ENCODE results near the gene CACNG3. TPM values are rescaled to one million over a fixed set of nuclear protein-coding genes. Genes with fewer than 3 reads are reported as not detected.

Gene CACNG3
- total RNA-seq, 3 donors from 2014 or later, result not detected

DNA sequence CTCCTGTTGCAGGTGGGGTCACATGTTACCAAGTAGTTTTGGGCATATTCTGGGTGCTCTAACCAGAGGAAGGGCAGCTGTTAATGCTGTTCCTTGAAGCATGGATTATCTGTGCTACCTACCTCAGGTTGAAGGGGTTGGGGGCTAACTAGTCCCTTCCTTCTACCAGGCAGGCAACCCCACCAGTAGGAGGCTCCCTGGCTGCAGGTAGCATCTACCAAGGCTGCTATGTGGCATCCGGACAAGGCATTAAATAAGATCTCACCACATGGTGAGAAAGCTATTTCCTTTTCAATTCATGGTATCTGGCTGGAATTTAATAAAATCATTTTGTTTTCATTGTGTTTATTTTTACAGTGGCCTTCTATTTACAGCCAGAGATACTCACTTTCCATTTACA is 62.5 kb downstream of the CACNG3 start:
- intact Hi-C loops (cut with DNase I; ENCODE audit: low total_unique reads), result no loop called here
- no peak overlapping the region for H3K27ac ChIP-seq
- TF ChIP-seq POLR2A (IDR thresholded peaks at IDR 0.05) (no peak), POLR2AphosphoS5 (IDR thresholded peaks at IDR 0.05) (no peak)
- TF ChIP-seq, protein P1, sequence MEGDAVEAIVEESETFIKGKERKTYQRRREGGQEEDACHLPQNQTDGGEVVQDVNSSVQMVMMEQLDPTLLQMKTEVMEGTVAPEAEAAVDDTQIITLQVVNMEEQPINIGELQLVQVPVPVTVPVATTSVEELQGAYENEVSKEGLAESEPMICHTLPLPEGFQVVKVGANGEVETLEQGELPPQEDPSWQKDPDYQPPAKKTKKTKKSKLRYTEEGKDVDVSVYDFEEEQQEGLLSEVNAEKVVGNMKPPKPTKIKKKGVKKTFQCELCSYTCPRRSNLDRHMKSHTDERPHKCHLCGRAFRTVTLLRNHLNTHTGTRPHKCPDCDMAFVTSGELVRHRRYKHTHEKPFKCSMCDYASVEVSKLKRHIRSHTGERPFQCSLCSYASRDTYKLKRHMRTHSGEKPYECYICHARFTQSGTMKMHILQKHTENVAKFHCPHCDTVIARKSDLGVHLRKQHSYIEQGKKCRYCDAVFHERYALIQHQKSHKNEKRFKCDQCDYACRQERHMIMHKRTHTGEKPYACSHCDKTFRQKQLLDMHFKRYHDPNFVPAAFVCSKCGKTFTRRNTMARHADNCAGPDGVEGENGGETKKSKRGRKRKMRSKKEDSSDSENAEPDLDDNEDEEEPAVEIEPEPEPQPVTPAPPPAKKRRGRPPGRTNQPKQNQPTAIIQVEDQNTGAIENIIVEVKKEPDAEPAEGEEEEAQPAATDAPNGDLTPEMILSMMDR (IDR thresholded peaks at IDR 0.05), result no peak
- no peaks in the 10 kb centered on the region for H3K36me3 ChIP-seq
- no peaks in the 10 kb centered on the region for H3K9me3 ChIP-seq
- H3K4me3 ChIP-seq, result no peak overlapping the region
- no peaks in the 10 kb centered on the region for H3K4me1 ChIP-seq
- no peak for DNase-seq (ENCODE audit: low spot score in 2 of 2)
- peaks cover 0 to 12% of the 10 kb centered on the region in 2 donors for H3K27me3 ChIP-seq

DNA sequence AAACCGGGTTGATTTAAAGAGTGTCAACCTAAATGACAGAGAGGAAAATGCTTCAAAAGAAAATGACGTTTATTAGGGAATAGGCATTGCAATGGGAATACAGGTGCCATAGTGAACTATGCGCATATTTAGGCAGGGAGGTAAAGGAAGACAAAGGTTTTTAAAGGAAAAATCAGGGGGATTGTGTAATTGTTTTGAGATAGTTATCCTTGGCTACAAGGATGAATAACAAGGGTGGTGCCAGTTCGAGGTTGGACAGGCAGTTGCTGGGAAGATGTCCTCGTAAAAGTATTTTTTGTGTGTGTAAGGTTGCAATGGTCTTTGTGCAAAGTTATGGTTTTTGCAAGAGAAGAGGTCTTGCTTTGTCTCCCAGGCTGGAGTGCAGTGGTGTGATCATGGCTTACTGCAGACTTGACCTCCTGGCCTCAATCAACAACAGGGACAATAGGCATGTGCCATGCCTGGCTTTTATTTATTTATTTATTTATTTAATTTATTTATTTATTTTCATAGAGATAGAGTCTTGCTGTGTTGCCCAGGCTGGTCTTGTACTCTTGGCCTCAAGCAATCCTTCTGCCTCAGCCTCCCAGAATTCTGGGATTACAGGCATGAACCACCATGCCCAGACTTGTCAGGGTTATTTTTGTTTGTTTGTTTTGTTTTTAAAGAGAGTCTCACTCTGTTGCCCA is 63.1 kb downstream of the CACNG3 start:
- DNase-seq (ENCODE audit: low spot score in 2 of 2), result no peak
- intact Hi-C loops (cut with DNase I; ENCODE audit: low total_unique reads), result no loop called here
- Histone ChIP-seq H3K9me3 (no peaks in the 10 kb centered on the region), H3K4me3 (no peak overlapping the region), H3K36me3 (no peaks in the 10 kb centered on the region), H3K27me3 (peaks cover 0 to 12% of the 10 kb centered on the region in 2 donors), H3K27ac (no peak overlapping the region), H3K4me1 (no peaks in the 10 kb centered on the region)
- TF ChIP-seq, protein P1 (IDR thresholded peaks at IDR 0.05), result no peak

DNA sequence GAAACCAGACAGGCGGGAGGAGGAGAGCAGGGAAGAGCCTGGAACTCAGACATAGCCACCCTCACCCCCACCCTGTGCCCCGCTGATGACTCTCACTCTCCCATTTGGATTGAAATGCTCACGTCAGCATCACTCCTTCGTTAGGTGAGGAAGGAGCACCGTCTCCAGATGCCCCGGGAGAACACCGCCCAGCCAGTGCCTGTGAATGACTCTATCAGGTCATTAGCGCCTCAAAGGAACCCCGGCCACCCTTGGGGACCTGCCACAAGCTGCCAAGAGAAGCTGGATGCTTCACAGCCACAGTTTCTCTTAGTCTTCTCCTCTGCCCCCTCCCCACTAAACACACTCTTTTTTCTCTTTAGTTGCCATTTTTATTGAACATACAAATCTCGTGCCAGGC is 66.0 kb downstream of the CACNG3 start:
- intact Hi-C loops (cut with DNase I; ENCODE audit: low total_unique reads), result no loop called here
- TF ChIP-seq, protein P1 (IDR thresholded peaks at IDR 0.05), result no peak
- TF ChIP-seq POLR2A (IDR thresholded peaks at IDR 0.05) (no peak), POLR2AphosphoS5 (IDR thresholded peaks at IDR 0.05) (no peak)
- peaks cover 0 to 3% of the 10 kb centered on the region in 2 donors for H3K27me3 ChIP-seq
- no peak for DNase-seq (ENCODE audit: low spot score in 2 of 2)
- no peaks in the 10 kb centered on the region for H3K36me3 ChIP-seq
- no peaks in the 10 kb centered on the region for H3K4me1 ChIP-seq
- no peak overlapping the region for H3K27ac ChIP-seq
- H3K9me3 ChIP-seq, result no peaks in the 10 kb centered on the region
- no peak overlapping the region for H3K4me3 ChIP-seq

DNA sequence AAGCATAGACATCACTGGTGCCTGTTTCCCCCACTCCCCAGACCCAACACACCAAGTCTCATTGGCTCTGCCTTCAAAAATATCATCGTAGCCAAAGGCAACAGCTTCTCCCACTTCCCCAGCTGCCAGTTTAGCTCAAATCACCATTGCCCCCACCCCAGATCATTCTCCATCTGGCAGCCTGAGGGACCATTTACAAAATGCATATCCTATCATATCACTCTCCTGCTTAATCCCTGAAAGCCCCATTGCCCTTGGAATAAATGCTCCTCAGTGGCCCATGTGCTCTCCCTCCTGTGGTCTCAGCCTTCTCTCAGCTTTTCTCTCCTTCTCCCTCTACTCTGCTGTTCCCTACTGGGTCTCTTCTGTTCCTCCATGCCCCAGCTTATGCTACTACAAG is 68.3 kb downstream of the CACNG3 start:
- Histone ChIP-seq H3K27ac (no peak overlapping the region), H3K9me3 (no peaks in the 10 kb centered on the region), H3K27me3 (no peaks in the 10 kb centered on the region), H3K4me1 (no peaks in the 10 kb centered on the region), H3K36me3 (no peaks in the 10 kb centered on the region), H3K4me3 (no peak overlapping the region)
- TF ChIP-seq POLR2AphosphoS5 (IDR thresholded peaks at IDR 0.05), result no peak
- TF ChIP-seq, protein P1 (IDR thresholded peaks at IDR 0.05), result no peak
- no peak for TF ChIP-seq POLR2A (IDR thresholded peaks at IDR 0.05)
- intact Hi-C loops (cut with DNase I; ENCODE audit: low total_unique reads), result no loop called here
- no peak for DNase-seq (ENCODE audit: low spot score in 2 of 2)

DNA sequence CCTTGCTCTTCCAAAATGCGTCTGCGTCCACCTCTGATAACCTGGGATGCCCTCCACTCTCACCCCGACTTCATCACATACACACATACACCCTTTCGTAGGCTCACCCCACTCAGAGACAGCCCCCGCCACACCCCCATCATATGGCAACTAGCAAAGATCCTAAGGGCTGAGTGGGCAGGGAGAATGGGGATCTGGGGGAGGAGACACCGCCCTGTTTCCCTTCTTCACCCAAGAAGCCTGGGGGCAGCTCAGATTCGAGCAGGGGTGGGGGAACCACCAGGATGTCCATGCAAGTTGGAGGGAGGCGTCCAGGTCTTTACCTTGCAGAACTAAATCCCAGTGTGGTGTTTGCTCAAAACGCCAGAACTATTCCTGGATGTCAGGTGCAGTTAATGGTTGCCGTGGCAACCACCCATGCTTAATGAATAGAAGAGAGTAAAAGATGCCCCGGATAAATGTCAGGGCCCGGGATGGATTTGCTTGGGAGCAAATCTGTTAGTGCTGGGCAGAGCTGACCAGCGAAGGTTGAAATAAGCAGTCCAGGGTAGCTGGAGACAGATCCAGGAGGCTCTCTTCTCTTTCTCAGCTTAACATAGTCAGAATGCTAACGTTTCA is 72.8 kb downstream of the CACNG3 start:
- no peak overlapping the region for H3K27ac ChIP-seq
- intact Hi-C loops (cut with DNase I; ENCODE audit: low total_unique reads), result no loop called here
- DNase-seq (ENCODE audit: low spot score in 2 of 2), result no peak
- H3K9me3 ChIP-seq, result no peaks in the 10 kb centered on the region
- H3K4me1 ChIP-seq, result no peaks in the 10 kb centered on the region
- TF ChIP-seq POLR2AphosphoS5 (IDR thresholded peaks at IDR 0.05) (no peak), POLR2A (IDR thresholded peaks at IDR 0.05) (no peak)
- TF ChIP-seq, protein P1 (IDR thresholded peaks at IDR 0.05), result no peak
- no peak overlapping the region for H3K4me3 ChIP-seq
- H3K27me3 ChIP-seq, result no peaks in the 10 kb centered on the region
- no peaks in the 10 kb centered on the region for H3K36me3 ChIP-seq
